PFSK-1 (cell line): ENCODE measurements around the gene MYH9.

ENCODE experiments used
- REST ChIP-seq, 2 experiments: IDR thresholded peaks; 2 replicates each; pipeline versions ENCODE4 v1.6.1 to v1.8.0; 2011 to 2012; ENCODE audit warnings: low read depth in 2 of 2, low read length in 2 of 2, control low read depth in 1 of 2, inconsistent platforms in 1 of 2, mild to moderate bottlenecking in 1 of 2, moderate library complexity in 1 of 2; ENCODE audit not compliant: insufficient read depth in 1 of 2
- TAF1 ChIP-seq: IDR thresholded peaks from 2 replicates; pipeline ENCODE4 v1.6.1; 2012; ENCODE audit warnings: low read length, control low read depth, borderline replicate concordance; ENCODE audit not compliant: insufficient read depth

DNA sequence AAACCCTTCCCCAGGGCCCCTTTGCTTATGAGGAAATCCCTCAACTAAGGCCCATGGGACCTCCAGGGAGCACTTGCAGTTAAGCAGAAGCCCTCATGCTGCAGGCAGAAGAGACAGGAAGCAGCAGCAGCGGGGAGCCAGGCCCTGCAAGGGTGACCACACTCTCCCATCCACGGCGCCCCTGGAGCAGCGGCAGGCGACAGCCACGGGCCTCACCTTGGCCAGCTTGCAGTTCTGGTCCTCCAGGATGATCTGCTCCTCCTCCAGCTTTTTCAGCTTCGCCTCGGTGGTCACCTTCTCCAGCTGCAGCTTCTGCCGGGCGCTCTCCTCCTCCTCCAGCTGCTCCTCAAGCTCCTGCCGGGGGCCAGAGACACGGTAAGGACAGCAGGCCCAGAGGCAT is 87.9 kb downstream of the MYH9 start:
- TF ChIP-seq REST (IDR thresholded peaks at IDR 0.05; ENCODE audit: insufficient read depth in 1 of 2, low read depth in 2 of 2, low read length in 2 of 2) (no peak), TAF1 (no peak)
